GM18508 (cell line): ENCODE measurements around the gene ARFGAP2.

Experiments used
- ATAC-seq: cut with Tn5 transposase; IDR thresholded peaks from one replicate; pipeline ENCODE4 v1.9.1; 2021; ENCODE audit warnings: moderate number of reproducible peaks; ENCODE audit not compliant: insufficient read depth, unreplicated experiment

Gene ARFGAP2

DNA sequence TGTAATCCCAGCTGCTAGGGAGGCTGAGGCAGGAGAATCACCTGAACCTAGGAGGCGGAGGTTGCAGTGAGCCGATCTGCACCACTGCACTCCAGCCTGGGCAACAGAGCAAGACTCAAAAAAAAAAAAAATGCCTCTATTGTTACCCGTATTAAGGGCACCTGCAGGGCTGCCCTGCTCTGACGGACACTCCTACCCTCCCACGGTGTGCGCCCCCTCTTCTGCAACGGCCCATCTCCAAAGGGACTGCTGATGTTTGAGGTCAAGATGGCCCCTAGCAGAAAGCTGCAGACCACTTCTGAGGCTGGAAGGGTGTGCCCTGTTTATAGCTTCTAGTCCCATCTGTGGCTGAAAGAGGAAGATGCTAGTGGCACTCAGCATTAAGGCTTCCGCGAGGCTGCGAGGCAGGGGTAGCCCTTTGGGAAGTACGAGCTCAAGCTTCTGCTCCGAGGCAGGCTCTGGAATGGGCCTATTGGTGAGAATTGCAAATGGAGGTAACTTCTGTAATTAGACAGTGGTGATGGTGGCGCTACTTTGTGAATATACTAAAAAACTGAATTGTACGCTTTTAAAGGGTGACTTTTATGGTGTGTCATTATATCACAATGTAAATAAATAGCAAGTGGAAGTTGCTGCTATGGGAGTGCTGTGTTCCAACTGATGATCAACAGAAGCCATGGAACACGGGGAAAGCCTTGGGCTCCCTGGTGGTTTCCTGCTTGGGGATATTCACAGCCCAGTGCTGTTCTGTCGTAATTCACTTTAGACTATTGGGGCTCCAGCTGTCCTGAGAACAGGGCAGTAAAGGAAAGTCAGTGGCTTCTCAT is 24.3 kb downstream of the ARFGAP2 start:
- ATAC-seq = no peak

DNA sequence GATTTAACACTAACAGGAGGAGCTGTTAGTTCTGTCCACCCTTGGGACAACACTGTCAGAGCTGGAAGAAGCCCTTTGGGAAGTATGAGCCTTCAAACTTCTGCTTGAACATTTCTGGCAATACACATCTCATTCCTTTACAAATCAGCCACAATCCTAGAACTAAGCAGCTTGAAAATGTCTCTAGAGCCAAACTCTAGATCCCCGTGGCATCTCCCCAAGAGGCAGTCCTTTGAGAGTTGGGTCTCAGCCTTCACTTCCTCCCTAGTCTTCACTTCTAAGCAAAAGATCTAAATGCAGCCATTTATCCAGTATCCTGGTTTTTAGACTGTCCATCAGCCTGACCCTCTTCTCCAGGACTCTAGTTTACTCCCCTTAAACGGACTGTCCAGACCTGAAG is 26.9 kb downstream of the ARFGAP2 start:
- ATAC-seq = no peak

DNA sequence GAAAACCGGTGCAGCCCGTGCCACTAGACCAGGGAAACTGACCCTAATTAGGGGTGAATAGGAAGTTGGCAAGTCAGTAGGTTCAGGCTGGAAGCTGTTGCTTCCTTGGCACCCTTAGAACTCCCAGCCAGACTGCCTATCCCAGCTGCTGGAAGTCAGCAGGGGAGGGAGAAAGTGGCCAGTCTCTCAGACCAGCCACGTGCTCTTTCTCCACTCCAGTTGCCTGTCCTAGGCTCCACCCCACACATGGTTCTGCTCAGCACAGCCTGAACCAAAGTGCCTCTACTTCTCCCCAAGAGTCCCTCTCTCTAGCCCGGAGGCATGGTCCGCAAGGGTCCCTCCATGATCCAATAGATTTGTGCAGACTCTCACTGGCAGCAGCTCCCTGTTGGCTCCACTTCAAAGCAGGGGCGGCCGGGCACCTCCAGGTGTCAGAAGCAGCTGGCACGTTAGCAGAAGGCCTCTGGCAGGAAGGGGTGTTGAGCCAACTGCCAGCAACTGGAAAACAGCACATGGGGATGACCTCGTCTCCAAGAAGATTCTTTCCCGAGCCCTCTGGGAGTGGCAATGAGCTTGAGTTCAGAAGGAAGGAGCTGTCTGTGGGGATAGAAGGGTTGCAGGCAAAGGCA is 27.7 kb downstream of the ARFGAP2 start:
- ATAC-seq = no peak

- no peak for ATAC-seq
These were observed 28.4 kb downstream of the ARFGAP2 start for GRCh38 chr11:47148270-47148669.

GRCh38 chr11:47147681-47148080 is 29.0 kb downstream of the ARFGAP2 start:
- no peak for ATAC-seq

- ATAC-seq = no peak
These were observed 29.4 kb downstream of the ARFGAP2 start for GRCh38 chr11:47147250-47147649.

DNA sequence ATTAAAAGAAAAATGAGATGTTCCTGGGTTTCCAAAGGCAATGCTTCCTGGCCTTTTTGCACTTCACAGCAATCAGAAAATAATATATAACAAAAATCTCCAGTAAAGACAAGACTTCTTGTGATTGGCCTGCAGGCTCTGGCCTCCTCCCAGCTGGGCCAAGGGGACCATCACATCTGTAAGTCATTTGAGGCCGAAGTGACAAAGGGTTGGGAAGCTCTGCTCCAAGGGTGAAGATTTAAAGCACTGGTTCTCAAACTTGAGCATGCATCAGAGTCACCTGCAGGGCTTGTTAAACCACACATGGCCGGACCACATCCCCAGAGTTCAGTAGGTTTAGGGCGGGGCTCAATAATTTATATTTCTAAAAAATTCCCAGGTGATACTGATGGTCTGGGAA is 32.1 kb downstream of the ARFGAP2 start:
- ATAC-seq = no peak

GRCh38 chr11:47143322-47143721 is 33.4 kb downstream of the ARFGAP2 start:
- ATAC-seq = no peak

DNA sequence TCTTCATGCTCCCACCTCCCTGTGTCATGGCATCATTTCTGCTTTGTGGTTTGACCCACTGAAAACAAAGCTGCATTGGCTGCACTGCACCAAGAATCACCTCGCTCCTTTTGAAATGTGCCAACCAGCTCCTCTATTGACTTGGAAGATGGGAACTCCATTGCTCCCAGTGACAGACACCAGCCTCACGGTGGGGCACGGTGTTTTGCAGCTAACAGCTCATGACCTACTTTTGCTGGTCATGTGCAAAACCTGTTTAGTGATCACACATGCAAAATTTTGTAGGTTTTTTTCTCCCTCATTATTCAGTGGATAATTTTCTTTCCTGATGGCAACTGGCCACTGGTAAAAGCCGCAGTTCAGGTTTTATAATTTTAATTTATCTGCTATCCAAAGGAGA is 36.8 kb downstream of the ARFGAP2 start:
- no peak for ATAC-seq

DNA sequence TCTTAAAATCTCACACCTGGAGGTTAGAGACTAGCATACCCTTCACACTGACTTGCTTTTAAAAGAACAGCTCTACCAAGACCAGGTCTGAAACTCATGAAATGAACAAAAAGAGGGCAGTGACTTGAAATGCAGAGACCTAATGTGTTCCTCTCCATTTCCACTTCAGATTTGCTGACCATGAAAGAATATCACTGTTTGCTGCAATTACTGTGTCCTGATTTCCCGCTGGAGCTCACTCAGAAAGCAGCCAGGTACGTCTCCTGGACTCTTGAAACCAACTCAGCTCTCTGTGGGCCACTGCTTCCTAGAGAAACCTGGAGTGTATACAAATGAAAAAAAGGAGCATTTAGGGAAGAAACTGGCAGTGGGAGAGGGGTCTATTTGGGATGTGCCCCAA is 39.2 kb downstream of the ARFGAP2 start:
- no peak for ATAC-seq

DNA sequence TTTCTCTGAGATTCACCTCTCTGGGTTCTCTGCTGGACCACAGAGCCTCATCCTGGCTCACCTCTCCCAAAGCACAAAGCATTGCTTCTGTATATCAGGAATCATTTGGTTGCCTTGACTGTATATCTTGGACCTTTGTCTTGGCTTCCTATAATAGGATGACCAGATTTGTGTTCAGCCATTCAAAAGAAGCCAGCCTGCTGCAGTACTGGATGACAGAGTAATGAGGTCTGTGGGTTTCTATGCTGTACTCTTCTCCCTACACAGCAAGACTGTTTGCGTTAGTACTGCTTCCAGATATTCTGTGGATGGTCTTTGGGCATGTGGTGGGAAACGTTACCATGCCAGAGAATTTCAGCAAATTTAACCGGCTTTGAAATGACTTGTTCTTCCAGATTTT is 39.8 kb downstream of the ARFGAP2 start:
- no peak for ATAC-seq

DNA sequence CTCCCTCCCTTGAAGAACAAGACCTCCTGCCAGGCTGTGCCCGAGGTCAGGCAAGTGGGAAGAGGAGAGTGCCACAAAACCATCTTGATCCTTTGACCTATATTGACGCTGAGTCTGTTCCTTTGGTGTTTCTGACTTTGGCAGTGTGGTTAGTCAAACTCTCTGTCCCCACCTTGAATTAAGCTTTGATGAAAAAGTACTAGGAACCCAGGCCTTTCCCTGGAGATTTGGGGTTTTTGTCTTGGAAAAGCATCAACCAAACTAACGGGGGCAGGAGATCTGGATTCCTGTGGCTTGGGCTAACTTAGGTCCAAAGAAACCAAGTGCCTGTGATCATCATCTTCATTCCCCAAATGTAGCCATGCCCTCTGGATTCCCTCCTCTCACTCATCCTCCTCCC is 40.4 kb downstream of the ARFGAP2 start:
- no peak for ATAC-seq

GRCh38 chr11:47132981-47133380 is 43.7 kb downstream of the ARFGAP2 start:
- no peak for ATAC-seq

DNA sequence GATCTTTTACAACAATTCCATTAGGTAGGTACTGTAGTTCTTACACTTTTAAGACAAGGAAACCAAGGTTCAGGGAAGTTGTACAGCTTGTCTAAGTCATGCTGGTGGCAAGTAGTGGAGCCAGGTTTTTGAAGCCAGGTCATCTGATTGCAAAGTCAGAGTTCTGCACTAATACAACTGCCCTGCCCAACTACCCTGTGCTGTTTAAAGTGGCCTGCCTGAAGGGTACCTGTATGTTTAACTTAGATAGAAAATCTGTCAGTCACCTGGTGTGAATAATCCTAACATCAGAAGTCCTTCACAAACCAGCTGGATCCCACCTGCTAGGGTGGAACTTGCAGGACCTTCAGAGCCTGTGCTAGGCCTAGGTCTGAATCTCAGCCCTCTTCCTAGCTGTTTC is 44.2 kb downstream of the ARFGAP2 start:
- no peak for ATAC-seq

- no peak for ATAC-seq
These were observed 45.5 kb downstream of the ARFGAP2 start for GRCh38 chr11:47131136-47131535.

DNA sequence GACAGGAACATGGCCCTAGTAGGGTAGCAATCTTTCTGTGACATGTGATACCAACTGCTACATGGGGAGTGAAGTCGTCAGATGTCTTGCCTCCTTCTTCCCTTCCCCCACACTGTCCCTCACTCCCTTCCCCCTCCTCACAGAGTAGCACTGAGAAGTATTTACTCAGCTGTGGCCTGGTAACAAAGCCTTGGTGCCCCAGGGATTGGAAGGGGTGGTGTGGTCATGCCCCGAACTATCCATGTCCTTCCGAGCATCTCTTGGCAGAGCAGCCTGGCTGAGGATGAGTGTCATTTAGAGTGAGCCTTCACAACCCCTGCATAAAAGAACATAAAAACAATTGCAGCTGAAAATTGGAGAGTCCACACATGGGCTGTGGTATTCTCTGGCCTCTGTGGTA is 46.1 kb downstream of the ARFGAP2 start:
- ATAC-seq = no peak

DNA sequence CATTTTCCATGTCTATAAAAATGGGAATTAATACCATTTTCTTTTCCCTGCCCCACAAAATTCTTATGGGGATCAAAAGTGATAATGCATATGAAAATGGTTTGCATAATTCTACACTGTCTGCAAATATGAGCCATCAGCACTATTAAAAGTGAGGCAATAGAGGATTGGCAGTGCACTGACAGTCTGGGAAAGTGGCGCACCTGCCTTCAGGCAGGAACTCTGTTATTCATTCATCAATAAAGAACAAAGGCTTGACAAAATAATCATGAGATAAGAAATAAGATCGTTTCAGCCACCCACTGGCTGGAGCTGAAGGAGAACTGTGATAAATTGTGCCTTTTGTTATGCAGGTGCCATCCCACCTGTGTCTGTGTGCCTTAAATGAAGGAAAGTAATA is 49.5 kb downstream of the ARFGAP2 start:
- no peak for ATAC-seq

DNA sequence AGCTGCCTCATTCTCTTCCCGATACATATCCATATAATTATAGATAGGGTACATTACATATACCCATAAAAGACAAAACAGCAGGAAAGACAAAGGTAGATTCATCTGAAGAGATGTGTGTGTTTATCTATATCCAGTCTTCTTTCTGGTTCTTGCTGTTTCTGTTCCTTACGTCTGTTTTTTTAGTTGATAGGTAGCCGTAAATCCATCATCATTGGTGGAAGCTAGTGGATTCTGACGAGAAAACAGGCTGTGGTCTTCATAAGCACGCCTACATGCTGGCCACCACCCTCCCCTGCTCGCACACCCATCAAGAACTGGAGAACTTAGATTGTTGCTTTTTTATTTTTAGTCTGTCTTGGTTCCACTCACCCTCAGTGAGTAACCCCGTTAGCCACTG is 51.6 kb downstream of the ARFGAP2 start:
- no peak for ATAC-seq

GRCh38 chr11:47124675-47125074 is 52.0 kb downstream of the ARFGAP2 start:
- no peak for ATAC-seq

- no peak for ATAC-seq
These were observed 53.6 kb downstream of the ARFGAP2 start for GRCh38 chr11:47123094-47123493.

- ATAC-seq = no peak
These were observed 54.9 kb downstream of the ARFGAP2 start for GRCh38 chr11:47121731-47122130.

GRCh38 chr11:47121056-47121455 is 55.6 kb downstream of the ARFGAP2 start:
- no peak for ATAC-seq
